SK-N-SH treated with all-trans-retinoic acid at 6 μM for 48 hours (cell line): Measurements from ENCODE around the gene GRID1.

Experiments
- ESRRG ChIP-seq: fragments of 250-450 bp; sonication (Bioruptor Pico); IDR thresholded peaks from 2 replicates; pipeline ENCODE4 v1.6.1; 2021; ENCODE audit warnings: mild to moderate bottlenecking
- RARB ChIP-seq: fragments of 250-450 bp; sonication (Bioruptor Pico); IDR thresholded peaks from 2 replicates; pipeline ENCODE4 v1.8.0; 2021; ENCODE audit warnings: mild to moderate bottlenecking, moderate library complexity
- TCF4 ChIP-seq: fragments of 250-450 bp; sonication (Bioruptor Pico); IDR thresholded peaks from 2 replicates; pipeline ENCODE4 v1.8.0; 2021; ENCODE audit warnings: mild to moderate bottlenecking, moderate library complexity, borderline replicate concordance
- ZC3H10 ChIP-seq: fragments of 250-450 bp; sonication (Bioruptor Pico); IDR thresholded peaks from 2 replicates; pipeline ENCODE4 v1.5.1; 2021; ENCODE audit warnings: mild to moderate bottlenecking, moderate library complexity
- ZNF8 ChIP-seq: fragments of 450-650 bp; formaldehyde crosslinking; IDR thresholded peaks from 2 replicates; pipeline ENCODE4 v1.5.0; 2020; ENCODE audit warnings: mild to moderate bottlenecking, moderate library complexity
- TF ChIP-seq, protein P1 (sequence below): fragments of 250-450 bp; sonication (Bioruptor Pico); IDR thresholded peaks from 2 replicates; pipeline ENCODE4 v1.5.1; 2020; ENCODE audit warnings: low read depth, mild to moderate bottlenecking, moderate library complexity
- TF ChIP-seq, protein P2 (sequence below): fragments of 250-450 bp; sonication (Bioruptor Pico); IDR thresholded peaks from 2 replicates; pipeline ENCODE4 v1.5.1; 2021; ENCODE audit warnings: mild to moderate bottlenecking, moderate library complexity
- TF ChIP-seq, protein P3 (sequence below): fragments of 250-450 bp; sonication (Bioruptor Pico); IDR thresholded peaks from 2 replicates; pipeline ENCODE4 v1.8.0; 2020; ENCODE audit warnings: mild to moderate bottlenecking, moderate library complexity, borderline replicate concordance

DNA sequence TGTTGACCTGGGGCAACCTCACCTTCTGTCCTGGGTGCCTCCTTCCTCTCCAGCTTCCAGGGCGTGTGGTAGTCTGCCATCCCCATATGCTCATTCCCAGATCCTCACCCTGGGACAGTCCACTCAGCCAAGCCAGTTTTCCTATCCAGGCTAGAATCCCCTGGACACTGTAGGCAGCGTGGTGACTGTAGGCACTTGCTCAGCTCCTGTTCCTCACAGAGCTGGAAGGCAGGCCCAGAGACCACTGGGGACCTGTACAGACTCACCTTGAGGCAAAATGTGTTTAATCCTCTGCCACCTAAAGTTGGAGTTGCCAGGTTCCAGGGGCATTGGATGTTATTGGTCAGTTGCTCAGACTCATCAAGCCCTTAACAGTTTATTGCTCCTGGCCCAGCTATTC lies 2.4 kb upstream of the GRID1 start:
- TF ChIP-seq ZNF8 (CRISPR knock-in tag) (no peak), ZC3H10 (CRISPR knock-in tag) (no peak), ESRRG (CRISPR knock-in tag) (no peak), TCF4 (no peak), RARB (CRISPR knock-in tag) (no peak)
- TF ChIP-seq, protein P1, sequence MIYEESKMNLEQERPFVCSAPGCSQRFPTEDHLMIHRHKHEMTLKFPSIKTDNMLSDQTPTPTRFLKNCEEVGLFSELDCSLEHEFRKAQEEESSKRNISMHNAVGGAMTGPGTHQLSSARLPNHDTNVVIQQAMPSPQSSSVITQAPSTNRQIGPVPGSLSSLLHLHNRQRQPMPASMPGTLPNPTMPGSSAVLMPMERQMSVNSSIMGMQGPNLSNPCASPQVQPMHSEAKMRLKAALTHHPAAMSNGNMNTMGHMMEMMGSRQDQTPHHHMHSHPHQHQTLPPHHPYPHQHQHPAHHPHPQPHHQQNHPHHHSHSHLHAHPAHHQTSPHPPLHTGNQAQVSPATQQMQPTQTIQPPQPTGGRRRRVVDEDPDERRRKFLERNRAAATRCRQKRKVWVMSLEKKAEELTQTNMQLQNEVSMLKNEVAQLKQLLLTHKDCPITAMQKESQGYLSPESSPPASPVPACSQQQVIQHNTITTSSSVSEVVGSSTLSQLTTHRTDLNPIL, result no peak
- TF ChIP-seq, protein P2, sequence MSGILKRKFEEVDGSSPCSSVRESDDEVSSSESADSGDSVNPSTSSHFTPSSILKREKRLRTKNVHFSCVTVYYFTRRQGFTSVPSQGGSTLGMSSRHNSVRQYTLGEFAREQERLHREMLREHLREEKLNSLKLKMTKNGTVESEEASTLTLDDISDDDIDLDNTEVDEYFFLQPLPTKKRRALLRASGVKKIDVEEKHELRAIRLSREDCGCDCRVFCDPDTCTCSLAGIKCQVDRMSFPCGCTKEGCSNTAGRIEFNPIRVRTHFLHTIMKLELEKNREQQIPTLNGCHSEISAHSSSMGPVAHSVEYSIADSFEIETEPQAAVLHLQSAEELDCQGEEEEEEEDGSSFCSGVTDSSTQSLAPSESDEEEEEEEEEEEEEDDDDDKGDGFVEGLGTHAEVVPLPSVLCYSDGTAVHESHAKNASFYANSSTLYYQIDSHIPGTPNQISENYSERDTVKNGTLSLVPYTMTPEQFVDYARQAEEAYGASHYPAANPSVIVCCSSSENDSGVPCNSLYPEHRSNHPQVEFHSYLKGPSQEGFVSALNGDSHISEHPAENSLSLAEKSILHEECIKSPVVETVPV (CRISPR knock-in tag), result no peak
- TF ChIP-seq, protein P3, sequence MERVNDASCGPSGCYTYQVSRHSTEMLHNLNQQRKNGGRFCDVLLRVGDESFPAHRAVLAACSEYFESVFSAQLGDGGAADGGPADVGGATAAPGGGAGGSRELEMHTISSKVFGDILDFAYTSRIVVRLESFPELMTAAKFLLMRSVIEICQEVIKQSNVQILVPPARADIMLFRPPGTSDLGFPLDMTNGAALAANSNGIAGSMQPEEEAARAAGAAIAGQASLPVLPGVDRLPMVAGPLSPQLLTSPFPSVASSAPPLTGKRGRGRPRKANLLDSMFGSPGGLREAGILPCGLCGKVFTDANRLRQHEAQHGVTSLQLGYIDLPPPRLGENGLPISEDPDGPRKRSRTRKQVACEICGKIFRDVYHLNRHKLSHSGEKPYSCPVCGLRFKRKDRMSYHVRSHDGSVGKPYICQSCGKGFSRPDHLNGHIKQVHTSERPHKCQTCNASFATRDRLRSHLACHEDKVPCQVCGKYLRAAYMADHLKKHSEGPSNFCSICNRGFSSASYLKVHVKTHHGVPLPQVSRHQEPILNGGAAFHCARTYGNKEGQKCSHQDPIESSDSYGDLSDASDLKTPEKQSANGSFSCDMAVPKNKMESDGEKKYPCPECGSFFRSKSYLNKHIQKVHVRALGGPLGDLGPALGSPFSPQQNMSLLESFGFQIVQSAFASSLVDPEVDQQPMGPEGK (CRISPR knock-in tag), result no peak
